Spleen (tissue), 11 donors: Measurements from ENCODE around the gene ARPC4. TPM values are rescaled to one million over a fixed set of nuclear protein-coding genes. Genes with fewer than 3 reads are reported as not detected.

Experiments used
- DNase-seq: peaks from one replicate; pipeline ENCODE4 v3.0.0-alpha.2; 2020
- H3K27ac ChIP-seq, 8 donors: fragments of 200-600 bp; sonication (generic) in 7 of 8; 1 replicate in 4 of 8; 2 replicates in 4 of 8; pipeline versions ENCODE4 v1.5.0 to v1.8.0; 2016 to 2021; ENCODE audit warnings: inconsistent platforms in 4 of 8, mild to moderate bottlenecking in 4 of 8, moderate library complexity in 1 of 8
- H3K27me3 ChIP-seq, 7 donors: fragments of 200-600 bp; sonication (generic) in 6 of 7; replicated peaks in 1 of 7; 1 replicate in 4 of 7; 2 replicates in 3 of 7; pipeline versions ENCODE4 v1.5.0 to v1.8.0; 2016 to 2021; ENCODE audit warnings: inconsistent platforms in 3 of 7, mild to moderate bottlenecking in 1 of 7
- H3K36me3 ChIP-seq, 6 donors: fragments of 200-600 bp; sonication (generic) in 5 of 6; 1 replicate in 4 of 6; 2 replicates in 2 of 6; pipeline versions ENCODE4 v1.5.0 to v1.8.0; 2016 to 2021; ENCODE audit warnings: inconsistent platforms in 2 of 6
- H3K4me1 ChIP-seq, 6 donors: fragments of 200-600 bp; sonication (generic) in 5 of 6; 1 replicate in 3 of 6; 2 replicates in 3 of 6; pipeline versions ENCODE4 v1.5.0 to v1.8.0; 2016 to 2021; ENCODE audit warnings: inconsistent platforms in 3 of 6
- H3K4me3 ChIP-seq, 8 donors: fragments of 200-600 bp; sonication (generic) in 7 of 8; 1 replicate in 4 of 8; 2 replicates in 4 of 8; pipeline versions ENCODE4 v1.5.0 to v1.8.0; 2016 to 2021; ENCODE audit warnings: inconsistent platforms in 4 of 8, mild to moderate bottlenecking in 4 of 8, moderate library complexity in 2 of 8
- H3K9me3 ChIP-seq, 8 donors: fragments of 200-600 bp; sonication (generic) in 7 of 8; 1 replicate in 4 of 8; 2 replicates in 4 of 8; pipeline versions ENCODE4 v1.5.0 to v1.8.0; 2016 to 2021; ENCODE audit warnings: inconsistent platforms in 4 of 8
- POLR2A ChIP-seq, 3 donors: fragments of 450-650 bp; IDR thresholded peaks; one replicate each; pipeline ENCODE4 v1.5.1; 2017; ENCODE audit warnings: antibody characterized with exemption in 3 of 3, mild to moderate bottlenecking in 1 of 3
- POLR2AphosphoS5 ChIP-seq, 3 donors: sonication (generic); formaldehyde crosslinking; IDR thresholded peaks; one replicate each; pipeline ENCODE4 v1.5.1; 2017; ENCODE audit warnings: antibody characterized with exemption in 3 of 3
- WGBS, 5 donors: extraction: QIAGEN DNeasy Blood & Tissue Kit in 3 of 5; methylation state at CpG; one replicate each; pipeline versions ENCODE4 v1.1.5 to v1.1.7; 2013 to 2018; 5-methylcytosine and 5-hydroxymethylcytosine counted together
- intact Hi-C: fragments of 100-400 bp; cut with DNase I; formaldehyde crosslinking; loops from one replicate; pipeline ENCODE4 v1.15.0; 2023; ENCODE audit warnings: low total_unique reads
- polyA plus RNA-seq, 3 donors: library from polyadenylated mRNA; stranded (reverse); fragments of 200-250 nt; gene quantifications; one replicate each; pipeline ENCODE4 v1.2.1, GENCODE V29; 2013
- total RNA-seq, 7 donors: library from RNA; depleted of rRNA in 3 of 7; stranded (reverse); fragments of >200 nt in 3 of 7; fragmentation: NEBNext Ultra II Directional in 4 of 7; extraction: Animal tissue kit (Norgen Biotek cat#: 25700) in 4 of 7; gene quantifications; one replicate each; pipeline versions ENCODE4 v1.1.0 to v1.2.1, GENCODE V29; 2016 to 2021
- TF ChIP-seq, protein P1 (sequence below), 11 experiments: fragments of 200-600 bp in 7 of 11; fragments of 450-650 bp in 4 of 11; sonication (generic) in 4 of 11; IDR thresholded peaks in 8 of 11; conservative IDR thresholded peaks in 3 of 11; 1 replicate in 7 of 11; 2 replicates in 4 of 11; pipeline versions ENCODE4 v1.4.0 to v1.8.0; 2016 to 2021; ENCODE audit warnings: antibody characterized with exemption in 11 of 11, inconsistent platforms in 4 of 11, mild to moderate bottlenecking in 1 of 11
- donor health status: healthy with polysubstance abuse.
- donor health status: DM: no; HTN: no; CAD: no; lungs with moderate emphysema.
- donor health status: DM: no; HTN: no; CAD: no.
- donor health status: Bipolar disorder and iron deficiency.
- donor health status: healthy.
- donor health status: DM: no; HTN: no; CAD: no.
- donor health status: DM: yes; HTN: yes; CAD: no.

Gene ARPC4
- total and polyA plus RNA-seq, 10 donors, result 98.9 to 238 (median 185) TPM

DNA sequence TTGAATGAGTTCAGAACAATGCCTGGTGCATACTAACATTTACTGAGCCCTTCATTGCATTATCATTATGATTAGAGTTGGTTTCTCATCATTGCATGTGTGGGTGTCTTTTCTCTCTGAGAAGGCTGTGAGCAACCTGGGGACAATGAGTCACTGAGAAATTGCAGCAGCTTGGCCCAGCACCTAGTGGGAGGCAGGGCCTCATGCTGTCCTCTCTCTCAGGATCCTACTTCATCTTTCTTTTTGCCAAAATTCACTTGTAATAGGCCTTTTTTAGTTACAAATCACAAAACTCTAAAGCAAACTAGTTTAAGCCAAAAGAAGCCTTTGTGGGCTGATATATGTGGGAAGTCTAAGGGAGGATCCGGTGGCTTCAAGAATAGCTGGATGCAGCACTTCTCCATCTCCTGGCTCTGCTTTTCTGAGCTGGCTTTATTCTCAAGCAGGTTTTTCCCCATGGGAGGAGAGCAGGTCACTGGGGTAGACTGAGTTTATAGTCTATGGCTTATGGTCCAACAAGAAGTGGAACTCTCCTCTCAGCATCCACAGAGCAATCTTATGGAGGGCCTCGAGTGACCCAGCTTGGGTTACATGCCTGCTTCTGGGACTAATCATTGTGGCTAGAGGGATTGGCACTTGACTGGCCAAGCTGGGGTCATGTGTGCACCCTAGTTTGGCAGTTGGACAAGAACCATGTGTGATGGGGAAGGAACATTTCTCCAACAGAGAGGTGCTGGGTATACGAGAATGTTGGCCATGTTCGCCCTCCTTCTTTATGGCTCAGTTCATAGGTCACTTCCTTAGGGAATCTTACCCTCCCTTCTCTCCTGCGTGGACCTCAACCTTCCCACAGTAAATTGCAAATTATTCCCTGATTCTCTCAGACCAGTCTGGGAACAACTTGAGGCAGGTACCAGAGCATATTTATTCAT is 14.5 kb upstream of the ARPC4 start:
- TF ChIP-seq, protein P1, sequence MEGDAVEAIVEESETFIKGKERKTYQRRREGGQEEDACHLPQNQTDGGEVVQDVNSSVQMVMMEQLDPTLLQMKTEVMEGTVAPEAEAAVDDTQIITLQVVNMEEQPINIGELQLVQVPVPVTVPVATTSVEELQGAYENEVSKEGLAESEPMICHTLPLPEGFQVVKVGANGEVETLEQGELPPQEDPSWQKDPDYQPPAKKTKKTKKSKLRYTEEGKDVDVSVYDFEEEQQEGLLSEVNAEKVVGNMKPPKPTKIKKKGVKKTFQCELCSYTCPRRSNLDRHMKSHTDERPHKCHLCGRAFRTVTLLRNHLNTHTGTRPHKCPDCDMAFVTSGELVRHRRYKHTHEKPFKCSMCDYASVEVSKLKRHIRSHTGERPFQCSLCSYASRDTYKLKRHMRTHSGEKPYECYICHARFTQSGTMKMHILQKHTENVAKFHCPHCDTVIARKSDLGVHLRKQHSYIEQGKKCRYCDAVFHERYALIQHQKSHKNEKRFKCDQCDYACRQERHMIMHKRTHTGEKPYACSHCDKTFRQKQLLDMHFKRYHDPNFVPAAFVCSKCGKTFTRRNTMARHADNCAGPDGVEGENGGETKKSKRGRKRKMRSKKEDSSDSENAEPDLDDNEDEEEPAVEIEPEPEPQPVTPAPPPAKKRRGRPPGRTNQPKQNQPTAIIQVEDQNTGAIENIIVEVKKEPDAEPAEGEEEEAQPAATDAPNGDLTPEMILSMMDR (IDR thresholded peaks at IDR 0.05 in 8 of 11, conservative IDR thresholded peaks at IDR 0.05 in 3 of 11), result no peak
- TF ChIP-seq POLR2A (IDR thresholded peaks at IDR 0.05), result no peak
- TF ChIP-seq POLR2AphosphoS5 (IDR thresholded peaks at IDR 0.05), result no peak
- 76 to 95% (median 81%) methylated on average over 5 of the region's 5 CpGs for WGBS, 5 donors
- H3K9me3 ChIP-seq, result no peaks in the 10 kb centered on the region
- H3K36me3 ChIP-seq, result peaks cover 0 to 42% (median 18%) of the 10 kb centered on the region in 6 donors
- peak; percentile 44 for DNase-seq
- intact Hi-C loops, result no loop called here
- H3K27ac ChIP-seq, result peak overlapping the region in 2 of 8 donors; percentile 82 to 89
- H3K27me3 ChIP-seq, result no peaks in the 10 kb centered on the region
- H3K4me3 ChIP-seq, result no peak overlapping the region
- peaks cover 26 to 61% (median 47%) of the 10 kb centered on the region in 6 donors for H3K4me1 ChIP-seq

DNA sequence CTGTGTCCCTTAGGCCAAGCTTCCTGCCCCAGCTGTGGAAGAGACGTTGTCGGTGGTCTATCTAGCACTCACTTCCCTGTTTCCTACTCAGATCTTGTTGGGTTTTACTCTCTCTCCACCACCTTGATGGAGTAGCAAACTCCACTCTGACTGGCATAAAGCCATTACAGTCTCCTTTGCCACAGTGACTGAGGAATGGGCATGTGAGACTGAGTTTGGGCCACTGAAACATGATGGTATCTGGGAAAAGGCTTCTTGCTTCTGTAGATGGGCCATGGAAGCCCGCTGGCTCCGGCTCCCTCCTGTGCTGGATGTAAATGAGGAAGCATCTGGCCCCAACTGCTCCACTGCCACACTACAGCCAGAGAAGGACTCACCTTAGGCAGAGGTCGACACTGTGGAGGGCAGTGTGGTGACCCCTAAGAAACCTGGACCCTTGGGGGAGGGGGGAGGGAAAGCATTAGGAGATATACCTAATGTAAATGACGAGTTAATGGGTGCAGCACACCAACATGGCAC is 13.7 kb upstream of the ARPC4 start:
- TF ChIP-seq POLR2A (IDR thresholded peaks at IDR 0.05) (no peak), POLR2AphosphoS5 (IDR thresholded peaks at IDR 0.05) (no peak)
- TF ChIP-seq, protein P1 (IDR thresholded peaks at IDR 0.05 in 8 of 11, conservative IDR thresholded peaks at IDR 0.05 in 3 of 11), result no peak
- intact Hi-C loops, result no loop called here
- H3K9me3 ChIP-seq, result no peaks in the 10 kb centered on the region
- peak; percentile 78 for DNase-seq
- 41 to 66% (median 42%) methylated on average over 6 of the region's 6 CpGs for WGBS, 5 donors
- H3K27ac ChIP-seq, result peak overlapping the region in 6 of 8 donors; percentile 70 to 89 (median 80)
- H3K36me3 ChIP-seq, result peaks cover 0 to 49% (median 26%) of the 10 kb centered on the region in 6 donors
- H3K27me3 ChIP-seq, result no peaks in the 10 kb centered on the region
- H3K4me3 ChIP-seq, result no peak overlapping the region
- peaks cover 26 to 61% (median 47%) of the 10 kb centered on the region in 6 donors for H3K4me1 ChIP-seq

DNA sequence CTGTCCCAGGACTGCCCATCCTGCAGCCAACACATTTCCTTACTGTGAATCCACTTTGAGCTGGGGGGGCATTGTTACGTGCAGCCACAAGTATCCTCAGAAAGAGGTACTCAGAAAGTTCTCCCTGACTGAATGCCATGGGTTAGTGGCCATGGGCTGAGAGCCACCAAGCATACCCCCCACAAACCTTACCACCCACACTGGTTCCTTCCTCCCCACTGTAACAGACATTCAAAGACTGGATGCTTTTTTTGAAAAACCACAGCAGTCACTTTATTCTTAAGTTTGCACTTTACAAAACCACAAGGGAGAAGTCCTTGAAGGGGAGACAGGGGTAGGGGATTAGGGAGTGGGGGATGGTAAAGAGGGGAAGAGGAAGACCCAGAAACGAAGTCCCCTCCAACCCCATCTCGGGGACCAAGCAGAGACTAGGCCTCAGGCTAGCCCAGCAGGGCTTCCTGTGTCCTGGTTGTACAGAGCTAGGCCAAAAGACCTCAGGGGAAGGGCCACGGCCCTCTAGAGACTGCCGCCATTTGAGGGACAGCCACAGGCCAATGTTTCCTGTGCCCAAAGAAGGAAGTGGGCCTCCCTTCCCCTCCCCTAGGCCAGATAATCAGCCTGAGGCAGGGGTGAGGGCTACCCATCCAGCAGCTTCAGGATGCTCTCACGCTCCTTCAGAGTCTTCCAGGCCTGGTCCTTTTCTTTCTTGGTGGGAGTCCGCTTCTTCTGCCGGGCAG is 13.0 kb upstream of the ARPC4 start:
- peak overlapping the region in 1 of 8 donors; percentile 37 for H3K4me3 ChIP-seq
- peaks cover 0 to 57% (median 33%) of the 10 kb centered on the region in 6 donors for H3K36me3 ChIP-seq
- 24 to 39% (median 35%) methylated on average over 8 of the region's 8 CpGs for WGBS, 5 donors
- peak overlapping the region; percentile 68 to 89 (median 78) for H3K27ac ChIP-seq
- H3K9me3 ChIP-seq, result no peaks in the 10 kb centered on the region
- peaks cover 26 to 61% (median 47%) of the 10 kb centered on the region in 6 donors for H3K4me1 ChIP-seq
- intact Hi-C loops, result no loop called here
- TF ChIP-seq, protein P1 (IDR thresholded peaks at IDR 0.05 in 8 of 11, conservative IDR thresholded peaks at IDR 0.05 in 3 of 11), result no peak
- TF ChIP-seq POLR2A (IDR thresholded peaks at IDR 0.05) (no peak), POLR2AphosphoS5 (IDR thresholded peaks at IDR 0.05) (peak in 2 of 3 donors; percentile 57 to 59)
- no peaks in the 10 kb centered on the region for H3K27me3 ChIP-seq
- DNase-seq, result peak; percentile 89
